Measurements from ENCODE around the gene VPS13D. TPM values are rescaled to one million over a fixed set of nuclear protein-coding genes. Genes with fewer than 3 reads are reported as not detected.

VPS13D gene
- total RNA-seq, 1 experiment from 2014 or later = 31.6 TPM

- no peak overlapping the region for H2AFZ ChIP-seq (ENCODE audit: low read depth, low read length, poor library complexity, severe bottlenecking)
- no peaks in the 10 kb centered on the region for H3K27me3 ChIP-seq (ENCODE audit: insufficient read depth, low read length)
- H3K4me2 ChIP-seq (ENCODE audit: low read length) = no peak overlapping the region
- peaks cover 3% of the 10 kb centered on the region in 2 experiments; a peak in 1 of 4 replicates for H3K36me3 ChIP-seq (ENCODE audit: control insufficient read depth in 1 of 2, insufficient read depth in 2 of 2, low read length in 2 of 2)
- H3K4me3 ChIP-seq (replicated peaks in 1 of 2; ENCODE audit: low read depth in 1 of 2, low read length in 2 of 2) = no peak overlapping the region
- ChIA-PET RAD21 (ENCODE audit: low non-redundant PET in 1 of 2, low total read pairs in 2 of 2, uncharacterized antibody in 2 of 2, unreplicated experiment in 2 of 2) (no interaction called here), CTCF (no interaction called here), POLR2A (no interaction called here)
- no TSS peak for BruUV-seq (replicated peaks)
- TF ChIP-seq SRF (IDR thresholded peaks at IDR 0.05; ENCODE audit: low read depth) (no peak), ZNF274 (IDR thresholded peaks at IDR 0.05; ENCODE audit: low read depth, low read length) (no peak), EZH2phosphoT487 (IDR thresholded peaks at IDR 0.05; ENCODE audit: borderline replicate concordance) (no peak), ELF1 (IDR thresholded peaks at IDR 0.05; ENCODE audit: borderline replicate concordance, low read depth) (no peak), REST (IDR thresholded peaks at IDR 0.05; ENCODE audit: low read depth) (no peak), ZFX (IDR thresholded peaks at IDR 0.05) (no peak)
- no peaks in the 10 kb centered on the region for H3K79me2 ChIP-seq (ENCODE audit: insufficient read depth, low read length)
- H3K9me2 ChIP-seq (ENCODE audit: insufficient read depth) = no peaks in the 10 kb centered on the region
- H3K27ac ChIP-seq (ENCODE audit: low read depth, low read length) = no peak overlapping the region
- H4K20me1 ChIP-seq (ENCODE audit: insufficient read depth) = no peaks in the 10 kb centered on the region
- intact Hi-C loops (cut with micrococcal nuclease) = no loop called here
- H3K9ac ChIP-seq (ENCODE audit: low read length) = no peak overlapping the region
- H3K9me3 ChIP-seq (ENCODE audit: control insufficient read depth in 1 of 2, insufficient read depth in 1 of 2, low read depth in 1 of 2, low read length in 2 of 2) = no peaks in the 10 kb centered on the region
- ATAC-seq (no peak), DNase-seq (ENCODE audit: low read depth, low spot score) (no peak)
- H3K4me1 ChIP-seq (ENCODE audit: control insufficient read depth in 1 of 2, insufficient read depth in 2 of 2, low read length in 2 of 2) = no peaks in the 10 kb centered on the region
Measured at GRCh38 chr1:12375133-12375829, 145.5 kb downstream of the VPS13D start.

Data from HCT116 (cell line).